BJ (cell line): ENCODE results near the gene SPDYA. TPM values are rescaled to one million over a fixed set of nuclear protein-coding genes. Genes with fewer than 3 reads are reported as not detected.

Experiments
- CTCF ChIA-PET: fragments of 350-600 bp; formaldehyde crosslinking; extraction: SDS; loops from one replicate; lab custom pipeline; 2021; ENCODE audit warnings: antibody characterized with exemption, inconsistent platforms; lab: Yijun Ruan, JAX
- POLR2A ChIA-PET: fragments of 300-600 bp; sonication (Branson Sonifier 250); formaldehyde crosslinking; extraction: SDS; loops from one replicate; lab custom pipeline; 2021; ENCODE audit warnings: antibody characterized with exemption; lab: Charles Lee
- DNase-seq: peaks from one replicate; pipeline ENCODE4 v3.0.0-alpha.2; 2011; ENCODE audit warnings: low read depth
- H3K27me3 ChIP-seq: 2 replicates; pipeline ENCODE4 v1.6.0; 2011; ENCODE audit warnings: low read length; ENCODE audit not compliant: control insufficient read depth, insufficient read depth
- H3K36me3 ChIP-seq: 2 replicates; pipeline ENCODE4 v1.5.1; 2011; ENCODE audit warnings: low read length; ENCODE audit not compliant: control insufficient read depth, insufficient read depth
- H3K4me3 ChIP-seq: 2 replicates; pipeline ENCODE4 v1.5.1; 2011; ENCODE audit warnings: low read depth, mild to moderate bottlenecking, control low read depth, low read length
- CTCF ChIP-seq: IDR thresholded peaks from 2 replicates; pipeline ENCODE4 v1.5.1; 2011; ENCODE audit warnings: low read depth, mild to moderate bottlenecking, control low read depth, inconsistent platforms, low read length, moderate library complexity; ENCODE audit not compliant: insufficient read depth
- polyA plus RNA-seq: library from polyadenylated mRNA; depleted of rRNA; stranded (reverse); fragments of >200 nt; gene quantifications from 2 replicates; pipeline ENCODE4 v1.2.3, GENCODE V29; 2011

The SPDYA gene
- polyA plus RNA-seq, 1 experiment: not detected

- ChIA-PET POLR2A (no interaction called here), CTCF (interaction anchor here (0.8 to 2.2 kb wide), 2 partner anchors 207 to 235 kb away, joined by 3 to 6 read pairs; no protein-coding TSS in a partner anchor)
- H3K36me3 ChIP-seq: no peaks in the 10 kb centered on the region
- no peak for DNase-seq
- H3K27me3 ChIP-seq: no peaks in the 10 kb centered on the region
- no peak overlapping the region for H3K4me3 ChIP-seq
- TF ChIP-seq CTCF: no peak
Measured at GRCh38 chr2:28801726-28802125, 8.9 kb upstream of the SPDYA start.

- Histone ChIP-seq H3K36me3 (no peaks in the 10 kb centered on the region), H3K4me3 (no peak overlapping the region), H3K27me3 (no peaks in the 10 kb centered on the region)
- DNase-seq: no peak
- TF ChIP-seq CTCF: no peak
- CTCF ChIA-PET: interaction anchor here (2.2 kb wide), 1 partner anchor 236 kb away, joined by 6 read pairs; no protein-coding TSS in a partner anchor
- POLR2A ChIA-PET: no interaction called here
Measured at GRCh38 chr2:28802975-28803429, 7.6 kb upstream of the SPDYA start.

DNA sequence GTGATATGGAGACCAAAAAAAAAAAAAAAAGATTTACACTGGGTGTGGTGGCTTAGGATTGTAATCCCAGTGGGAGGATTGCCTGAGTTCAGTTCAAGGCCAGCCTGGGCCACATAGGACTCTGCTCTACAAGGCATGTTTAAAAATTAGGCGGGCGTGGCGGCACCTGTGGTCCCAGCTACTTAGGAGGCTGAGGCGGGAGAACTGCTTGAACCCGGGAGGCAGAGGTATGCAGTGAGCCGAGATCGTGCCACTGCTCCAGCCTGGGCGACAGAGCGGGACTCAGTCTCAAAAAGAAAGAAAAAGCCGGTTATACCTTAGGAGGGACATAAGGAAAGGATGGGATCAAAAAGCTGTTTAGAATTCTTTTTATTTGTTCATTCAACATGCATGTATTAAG is 707 bp upstream of the SPDYA start:
- H3K27me3 ChIP-seq: no peaks in the 10 kb centered on the region
- H3K36me3 ChIP-seq: no peaks in the 10 kb centered on the region
- ChIA-PET POLR2A (no interaction called here), CTCF (interaction anchor here (0.8 to 1.9 kb wide), 3 partner anchors 9 to 215 kb away, joined by 3 to 5 read pairs (median 3); no protein-coding TSS in a partner anchor)
- peak overlapping the region; percentile 51 for H3K4me3 ChIP-seq
- no peak for TF ChIP-seq CTCF
- no peak for DNase-seq

GRCh38 chr2:28818053-28818452 is 7.4 kb downstream of the SPDYA start:
- CTCF ChIA-PET: no interaction called here
- no peaks in the 10 kb centered on the region for H3K27me3 ChIP-seq
- H3K4me3 ChIP-seq: no peak overlapping the region
- no peak for TF ChIP-seq CTCF
- POLR2A ChIA-PET: no interaction called here
- no peaks in the 10 kb centered on the region for H3K36me3 ChIP-seq
- DNase-seq: no peak

DNA sequence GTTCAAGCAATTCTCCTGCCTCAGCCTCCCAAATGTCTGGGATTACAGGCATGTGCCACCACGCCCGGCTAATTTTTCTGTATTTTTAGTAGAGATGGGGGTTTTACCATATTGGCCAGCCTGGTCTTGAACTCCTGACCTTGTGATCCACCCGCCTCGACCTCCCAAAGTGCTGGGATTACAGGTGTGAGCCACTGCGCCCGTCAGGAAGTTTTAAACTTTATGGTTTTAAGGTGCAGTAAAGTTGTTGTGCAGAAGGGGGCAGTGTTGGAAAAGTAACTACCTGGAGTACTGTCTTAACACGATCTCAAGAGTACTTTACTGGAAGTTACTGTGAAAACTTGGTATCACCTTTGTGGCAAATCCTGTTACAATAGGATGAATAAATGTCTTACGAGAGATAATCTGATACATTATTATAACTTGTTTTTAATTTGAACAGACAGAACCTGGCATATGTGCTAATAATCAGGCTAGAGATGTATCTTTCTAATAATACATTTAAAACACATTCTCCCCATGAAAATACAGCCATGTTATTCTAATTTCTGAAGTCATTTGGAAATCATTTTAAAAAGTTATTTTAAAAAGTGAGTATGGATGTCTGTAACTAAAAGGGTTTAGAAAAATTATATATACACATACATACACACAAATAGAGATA is 10.8 kb downstream of the SPDYA start:
- no peak for DNase-seq
- H3K27me3 ChIP-seq: no peaks in the 10 kb centered on the region
- CTCF ChIA-PET: interaction anchor here (0.8 to 2.6 kb wide), 10 partner anchors 10 to 273 kb away, joined by 3 to 12 read pairs (median 4); partner anchors contain the start of gene TRMT61B
- POLR2A ChIA-PET: no interaction called here
- H3K4me3 ChIP-seq: no peak overlapping the region
- TF ChIP-seq CTCF: peak; percentile 72
- no peaks in the 10 kb centered on the region for H3K36me3 ChIP-seq
